Urinary bladder (tissue), 4 donors: ENCODE data around the gene MYEF2. TPM values are rescaled to one million over a fixed set of nuclear protein-coding genes. Genes with fewer than 3 reads are reported as not detected.

Experiments
- DNase-seq: peaks from one replicate; pipeline ENCODE4 v3.0.0-alpha.2; 2015; ENCODE audit errors: extremely low spot score
- H3K27ac ChIP-seq: one replicate; pipeline ENCODE4 v1.5.1; 2013; ENCODE audit warnings: low read depth, mild to moderate bottlenecking, moderate library complexity
- H3K36me3 ChIP-seq: one replicate; pipeline ENCODE4 v1.6.1; 2013; ENCODE audit warnings: mild to moderate bottlenecking, moderate library complexity; ENCODE audit not compliant: insufficient read depth
- H3K4me1 ChIP-seq: one replicate; pipeline ENCODE4 v1.6.1; 2013; ENCODE audit warnings: mild to moderate bottlenecking, moderate library complexity; ENCODE audit not compliant: insufficient read depth
- H3K4me3 ChIP-seq: one replicate; pipeline ENCODE4 v1.5.1; 2013; ENCODE audit warnings: low read depth, low read length
- WGBS: extraction: QIAGEN DNeasy Blood & Tissue Kit; methylation state at CpG from one replicate; pipeline ENCODE4 v1.1.7; 2013; 5-methylcytosine and 5-hydroxymethylcytosine counted together
- polyA plus RNA-seq: library from polyadenylated mRNA; stranded (reverse); fragments of 200-250 nt; gene quantifications from one replicate; pipeline ENCODE4 v1.2.3, GENCODE V29; 2013
- total RNA-seq: library from RNA; depleted of rRNA; stranded (reverse); fragments of >200 nt; gene quantifications from one replicate; pipeline ENCODE4 v1.2.3, GENCODE V29; 2014
- donor health status: healthy with polysubstance abuse.
- donor health status: healthy.

Gene MYEF2
- total and polyA plus RNA-seq, 2 donors: 7.1 to 22.2 TPM

GRCh38 chr15:48177383-48177765 is 721 bp downstream of the MYEF2 start:
- no peaks in the 10 kb centered on the region for H3K36me3 ChIP-seq
- peaks cover 2% of the 10 kb centered on the region for H3K4me1 ChIP-seq
- 7% methylated on average over 10 of the region's 10 CpGs for WGBS
- H3K27ac ChIP-seq: no peak overlapping the region
- DNase-seq: peak; percentile 50
- H3K4me3 ChIP-seq: peak overlapping the region; percentile 48

GRCh38 chr15:48176957-48177356 is 1.1 kb downstream of the MYEF2 start:
- Histone ChIP-seq H3K36me3 (no peaks in the 10 kb centered on the region), H3K4me3 (no peak overlapping the region), H3K4me1 (peaks cover 2% of the 10 kb centered on the region), H3K27ac (no peak overlapping the region)
- no peak for DNase-seq
- 80% methylated on average over 2 of the region's 2 CpGs for WGBS

- Histone ChIP-seq H3K27ac (no peak overlapping the region), H3K36me3 (no peaks in the 10 kb centered on the region), H3K4me3 (no peak overlapping the region), H3K4me1 (peaks cover 2% of the 10 kb centered on the region)
- WGBS: 85% methylated on average over 4 of the region's 4 CpGs
- no peak for DNase-seq
Measured at GRCh38 chr15:48176112-48176511, 2.0 kb downstream of the MYEF2 start.

- no peak overlapping the region for H3K4me3 ChIP-seq
- peaks cover 2% of the 10 kb centered on the region for H3K4me1 ChIP-seq
- no peak overlapping the region for H3K27ac ChIP-seq
- WGBS: 96% methylated on average over 3 of the region's 3 CpGs
- no peak for DNase-seq
- no peaks in the 10 kb centered on the region for H3K36me3 ChIP-seq
Measured at GRCh38 chr15:48175126-48175525, 3.0 kb downstream of the MYEF2 start.

- DNase-seq: no peak
- Histone ChIP-seq H3K4me1 (no peaks in the 10 kb centered on the region), H3K4me3 (no peak overlapping the region), H3K27ac (no peak overlapping the region), H3K36me3 (no peaks in the 10 kb centered on the region)
- 75% methylated on average over 1 of the region's 1 CpG for WGBS
Measured at GRCh38 chr15:48170981-48171380, 7.1 kb downstream of the MYEF2 start.

- no peak for DNase-seq
- no peak overlapping the region for H3K4me3 ChIP-seq
- H3K4me1 ChIP-seq: no peaks in the 10 kb centered on the region
- 61% methylated on average over 3 of the region's 3 CpGs for WGBS
- H3K36me3 ChIP-seq: no peaks in the 10 kb centered on the region
- H3K27ac ChIP-seq: no peak overlapping the region
Measured at GRCh38 chr15:48168616-48169015, 9.5 kb downstream of the MYEF2 start.

GRCh38 chr15:48153526-48153925 is 24.6 kb downstream of the MYEF2 start:
- no peaks in the 10 kb centered on the region for H3K4me1 ChIP-seq
- H3K27ac ChIP-seq: no peak overlapping the region
- WGBS: 97% methylated on average over 2 of the region's 2 CpGs
- DNase-seq: no peak
- no peak overlapping the region for H3K4me3 ChIP-seq
- no peaks in the 10 kb centered on the region for H3K36me3 ChIP-seq

GRCh38 chr15:48149858-48150257 is 28.2 kb downstream of the MYEF2 start:
- DNase-seq: no peak
- 85% methylated on average over 4 of the region's 4 CpGs for WGBS
- H3K36me3 ChIP-seq: no peaks in the 10 kb centered on the region
- no peak overlapping the region for H3K27ac ChIP-seq
- H3K4me3 ChIP-seq: no peak overlapping the region
- no peaks in the 10 kb centered on the region for H3K4me1 ChIP-seq

- Histone ChIP-seq H3K4me1 (no peaks in the 10 kb centered on the region), H3K36me3 (no peaks in the 10 kb centered on the region), H3K27ac (no peak overlapping the region), H3K4me3 (no peak overlapping the region)
- DNase-seq: no peak
Measured at GRCh38 chr15:48147358-48147757, 30.7 kb downstream of the MYEF2 start.

- H3K4me1 ChIP-seq: no peaks in the 10 kb centered on the region
- no peak overlapping the region for H3K27ac ChIP-seq
Measured at GRCh38 chr15:48145923-48146322, 32.2 kb downstream of the MYEF2 start.

GRCh38 chr15:48144889-48145288 is 33.2 kb downstream of the MYEF2 start:
- H3K27ac ChIP-seq: no peak overlapping the region
- no peak for DNase-seq
- no peaks in the 10 kb centered on the region for H3K4me1 ChIP-seq
- no peak overlapping the region for H3K4me3 ChIP-seq
- 20% methylated on average over 1 of the region's 1 CpG for WGBS
- H3K36me3 ChIP-seq: no peaks in the 10 kb centered on the region

More at GRCh38 chr15:48145923-48146322, 32.2 kb downstream of the MYEF2 start:
- Histone ChIP-seq H3K4me3 (no peak overlapping the region), H3K36me3 (no peaks in the 10 kb centered on the region)
- no peak for DNase-seq

- no peaks in the 10 kb centered on the region for H3K4me1 ChIP-seq
- 67% methylated on average over 1 of the region's 1 CpG for WGBS
Measured at GRCh38 chr15:48143856-48144255, 34.2 kb downstream of the MYEF2 start.

GRCh38 chr15:48132874-48133273 is 45.2 kb downstream of the MYEF2 start:
- 85% methylated on average over 6 of the region's 6 CpGs for WGBS
- Histone ChIP-seq H3K4me3 (no peak overlapping the region), H3K4me1 (no peaks in the 10 kb centered on the region), H3K27ac (no peak overlapping the region), H3K36me3 (no peaks in the 10 kb centered on the region)
- no peak for DNase-seq

More at GRCh38 chr15:48143856-48144255, 34.2 kb downstream of the MYEF2 start:
- DNase-seq: no peak
- Histone ChIP-seq H3K27ac (no peak overlapping the region), H3K4me3 (no peak overlapping the region), H3K36me3 (no peaks in the 10 kb centered on the region)

GRCh38 chr15:48131324-48131723 is 46.8 kb downstream of the MYEF2 start:
- Histone ChIP-seq H3K4me3 (no peak overlapping the region), H3K36me3 (no peaks in the 10 kb centered on the region), H3K27ac (no peak overlapping the region), H3K4me1 (no peaks in the 10 kb centered on the region)
- no peak for DNase-seq

GRCh38 chr15:48126667-48127355 is 51.3 kb downstream of the MYEF2 start:
- Histone ChIP-seq H3K4me3 (no peak overlapping the region), H3K36me3 (no peaks in the 10 kb centered on the region), H3K27ac (no peak overlapping the region), H3K4me1 (no peaks in the 10 kb centered on the region)
- no peak for DNase-seq
- 85% methylated on average over 6 of the region's 6 CpGs for WGBS
